Mammary epithelial cell (primary cell): ENCODE data around the gene AQP6.

Source experiments
- CTCF ChIP-seq, 2 donors: IDR thresholded peaks in 1 of 2; conservative IDR thresholded peaks in 1 of 2; 2 replicates each; pipeline ENCODE4 v1.5.1; 2011 to 2012; ENCODE audit warnings: inconsistent platforms in 2 of 2, low read length in 2 of 2, mild to moderate bottlenecking in 2 of 2, control low read depth in 1 of 2, low read depth in 1 of 2; ENCODE audit not compliant: insufficient read depth in 1 of 2; ENCODE audit errors: extremely low read depth in 1 of 2
- EZH2 ChIP-seq: IDR thresholded peaks from 2 replicates; pipeline ENCODE4 v1.6.1; 2012; ENCODE audit warnings: low read length, inconsistent platforms, borderline replicate concordance

GRCh38 chr12:49929581-49929980 lies 43.2 kb upstream of the AQP6 start:
- TF ChIP-seq CTCF (conservative IDR thresholded peaks at IDR 0.05 in 1 of 2, IDR thresholded peaks at IDR 0.05 in 1 of 2; ENCODE audit: extremely low read depth in 1 of 2, insufficient read depth in 1 of 2, low read depth in 1 of 2, low read length in 2 of 2), result no peak
- TF ChIP-seq EZH2, result no peak
